Cardiac septum (tissue), 1 donor: ENCODE measurements around the gene TLL1. TPM values are rescaled to one million over a fixed set of nuclear protein-coding genes. Genes with fewer than 3 reads are reported as not detected.

Source experiments
- DNase-seq: peaks from one replicate; pipeline ENCODE4 v3.0.0-alpha.2; 2020; ENCODE audit warnings: low spot score
- intact Hi-C: fragments of 100-400 bp; cut with DNase I; formaldehyde crosslinking; loops from one replicate; pipeline ENCODE4 v1.14.0; 2022
- total RNA-seq: library from RNA; stranded (reverse); fragmentation: NEBNext Ultra II Directional; extraction: Animal tissue kit (Norgen Biotek cat#: 25700); gene quantifications from one replicate; pipeline ENCODE4 v1.2.1, GENCODE V29; 2021
- donor health status: DM: no; HTN: no; CAD: no.

Gene TLL1
- total RNA-seq, 1 donor from 2014 or later, result 0.67 TPM

GRCh38 chr4:165965503-165965902, 92.5 kb downstream of the TLL1 start:
- intact Hi-C loops, result no loop called here
- no peak for DNase-seq

GRCh38 chr4:165966833-165967232, 93.8 kb downstream of the TLL1 start:
- no peak for DNase-seq
- intact Hi-C loops, result no loop called here

GRCh38 chr4:165967486-165967885, 94.4 kb downstream of the TLL1 start:
- DNase-seq, result no peak
- intact Hi-C loops, result no loop called here

GRCh38 chr4:165970703-165971420, 97.8 kb downstream of the TLL1 start:
- intact Hi-C loops, result no loop called here
- DNase-seq, result no peak

GRCh38 chr4:165971446-165971845, 98.4 kb downstream of the TLL1 start:
- intact Hi-C loops, result no loop called here
- DNase-seq, result no peak

GRCh38 chr4:165971933-165972332, 98.9 kb downstream of the TLL1 start:
- intact Hi-C loops, result no loop called here
- no peak for DNase-seq

- intact Hi-C loops, result no loop called here
- no peak for DNase-seq
These were observed 99.7 kb downstream of the TLL1 start for GRCh38 chr4:165972747-165973146.

- intact Hi-C loops, result no loop called here
- no peak for DNase-seq
These were observed 109.9 kb downstream of the TLL1 start for GRCh38 chr4:165982934-165983333.

GRCh38 chr4:165986956-165987698, 114.1 kb downstream of the TLL1 start:
- intact Hi-C loops, result no loop called here
- DNase-seq, result no peak

- DNase-seq, result no peak
- intact Hi-C loops, result no loop called here
These were observed 118.5 kb downstream of the TLL1 start for GRCh38 chr4:165991325-165992180.

- DNase-seq, result no peak
- intact Hi-C loops, result no loop called here
These were observed 119.2 kb downstream of the TLL1 start for GRCh38 chr4:165992283-165992682.

GRCh38 chr4:165994701-165995100, 121.7 kb downstream of the TLL1 start:
- intact Hi-C loops, result no loop called here
- no peak for DNase-seq

- DNase-seq, result no peak
- intact Hi-C loops, result no loop called here
These were observed 130.8 kb downstream of the TLL1 start for GRCh38 chr4:166003811-166004210.

- DNase-seq, result no peak
- intact Hi-C loops, result no loop called here
These were observed 133.2 kb downstream of the TLL1 start for GRCh38 chr4:166006217-166006616.

GRCh38 chr4:166008510-166008909, 135.5 kb downstream of the TLL1 start:
- DNase-seq, result no peak
- intact Hi-C loops, result no loop called here

GRCh38 chr4:166012129-166013030, 139.3 kb downstream of the TLL1 start:
- intact Hi-C loops, result no loop called here
- no peak for DNase-seq

- intact Hi-C loops, result no loop called here
These were observed 141.4 kb downstream of the TLL1 start for GRCh38 chr4:166014411-166014810.

GRCh38 chr4:166017804-166018203, 144.8 kb downstream of the TLL1 start:
- no peak for DNase-seq
- intact Hi-C loops, result no loop called here

More at GRCh38 chr4:166014411-166014810, 141.4 kb downstream of the TLL1 start:
- no peak for DNase-seq
